ENCODE measurements around the gene OPN1SW. TPM values are rescaled to one million over a fixed set of nuclear protein-coding genes. Genes with fewer than 3 reads are reported as not detected.

The OPN1SW gene
- total and polyA plus RNA-seq, 9 of the 15 experiments (the other 6 are each of a cell fraction or from before 2014, with no cell fraction given), result 0.84 to 1.0 TPM; not detected in 7

- TF ChIP-seq CHD7 (IDR thresholded peaks at IDR 0.05; ENCODE audit: low read depth, low read length) (no peak), CCAR2 (IDR thresholded peaks at IDR 0.05; ENCODE audit: low read depth, low read length) (no peak), KLF13 (tag; IDR thresholded peaks at IDR 0.05; ENCODE audit: borderline replicate concordance, low read depth) (peak; percentile 77), HEY1 (CRISPR knock-in tag; IDR thresholded peaks at IDR 0.05; ENCODE audit: borderline replicate concordance) (no peak), SMAD2 (IDR thresholded peaks at IDR 0.05; ENCODE audit: low read depth, low read length) (no peak), ZNF354B (CRISPR knock-in tag; IDR thresholded peaks at IDR 0.05) (no peak), NEUROD1 (IDR thresholded peaks at IDR 0.05; ENCODE audit: borderline replicate concordance, low read depth, low read length, partially characterized antibody) (peak; percentile 91), RHOXF2B (CRISPR knock-in tag; conservative IDR thresholded peaks at IDR 0.05) (peak; percentile 50; the same call in 1 of the 2 replicates), CHCHD3 (CRISPR knock-in tag; IDR thresholded peaks at IDR 0.05) (no peak), NFYB (IDR thresholded peaks at IDR 0.05; ENCODE audit: extremely low read depth, insufficient read length) (peak; percentile 99), ZNF76 (CRISPR knock-in tag; IDR thresholded peaks at IDR 0.05; ENCODE audit: borderline replicate concordance) (peak; percentile 85), ETV6 (IDR thresholded peaks at IDR 0.05; ENCODE audit: borderline replicate concordance in 1 of 2, low read depth in 2 of 2, low read length in 1 of 2) (no peak; a peak in 1 of 4 replicates), ETV6 (CRISPR knock-in tag; IDR thresholded peaks at IDR 0.05; ENCODE audit: borderline replicate concordance) (0 out of 2 replicates have a peak, but pooled peaks have one; percentile 48), ELK3 (CRISPR knock-in tag; IDR thresholded peaks at IDR 0.05) (no peak), ZNF77 (CRISPR knock-in tag; IDR thresholded peaks at IDR 0.05) (no peak)
Observed at GRCh38 chr7:128739048-128739962, 36.3 kb downstream of the OPN1SW start, which contains the start of gene CALU (continued).

All from K562 (cell line).